NCI-H187 treated with DMSO at 0.1 percent for 48 hours (cell line): ENCODE data around the gene MYLK4.

Experiments used
- DNase-seq: peaks from one replicate; lab custom pipeline; 2025; lab: John Stamatoyannopoulos, UW

Gene MYLK4

DNA sequence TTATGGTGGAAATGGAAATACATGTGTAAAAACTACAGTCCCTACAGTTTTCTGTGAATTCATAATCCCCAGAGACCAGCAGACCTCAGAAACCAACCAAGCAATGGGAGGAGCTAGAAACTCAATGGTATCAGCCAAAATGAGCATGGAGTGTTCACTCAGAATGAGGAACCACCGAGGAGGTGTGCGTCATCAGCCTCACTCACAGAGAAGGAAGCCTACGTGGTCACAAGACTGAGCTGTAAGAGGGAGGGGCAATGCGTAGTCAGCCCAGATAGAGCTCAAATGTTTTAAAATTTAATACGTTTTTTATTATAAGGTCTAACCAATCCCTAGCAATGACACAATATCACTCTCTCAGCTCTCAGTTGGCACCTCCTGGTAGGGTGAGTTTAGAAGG is 17.4 kb downstream of the MYLK4 start:
- no peak for DNase-seq

GRCh38 chr6:2732503-2733089 is 18.1 kb downstream of the MYLK4 start:
- no peak for DNase-seq

DNA sequence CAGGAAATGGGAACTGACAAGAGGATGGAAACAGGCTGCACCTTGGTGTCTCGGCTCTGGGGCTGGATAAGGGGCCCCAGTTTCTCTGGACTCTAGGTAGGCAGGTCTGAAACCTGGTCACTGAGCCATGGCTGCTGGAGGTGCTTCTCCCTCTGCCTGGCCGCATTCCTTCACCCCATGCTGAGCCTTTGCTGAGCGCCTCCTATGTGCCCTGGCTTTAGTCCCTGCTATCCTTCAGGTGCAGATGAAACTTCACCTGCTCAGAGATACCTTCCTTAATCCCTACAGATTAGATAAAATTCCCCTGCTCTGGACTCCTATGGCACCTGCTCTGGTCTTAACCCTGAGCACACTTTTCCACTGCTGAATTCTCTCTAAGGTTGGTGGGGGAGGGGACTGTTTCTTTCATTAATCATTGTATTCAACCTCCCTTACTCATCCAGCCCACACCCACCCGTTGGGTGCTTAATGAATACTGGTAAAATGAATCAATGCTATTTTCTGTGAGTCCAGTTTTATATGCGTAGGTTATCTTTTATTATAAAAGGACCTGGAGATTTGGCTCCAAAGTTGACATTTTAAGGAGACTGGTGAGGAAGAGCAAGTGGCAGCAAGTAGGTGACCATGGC is 19.3 kb downstream of the MYLK4 start:
- DNase-seq = no peak

DNA sequence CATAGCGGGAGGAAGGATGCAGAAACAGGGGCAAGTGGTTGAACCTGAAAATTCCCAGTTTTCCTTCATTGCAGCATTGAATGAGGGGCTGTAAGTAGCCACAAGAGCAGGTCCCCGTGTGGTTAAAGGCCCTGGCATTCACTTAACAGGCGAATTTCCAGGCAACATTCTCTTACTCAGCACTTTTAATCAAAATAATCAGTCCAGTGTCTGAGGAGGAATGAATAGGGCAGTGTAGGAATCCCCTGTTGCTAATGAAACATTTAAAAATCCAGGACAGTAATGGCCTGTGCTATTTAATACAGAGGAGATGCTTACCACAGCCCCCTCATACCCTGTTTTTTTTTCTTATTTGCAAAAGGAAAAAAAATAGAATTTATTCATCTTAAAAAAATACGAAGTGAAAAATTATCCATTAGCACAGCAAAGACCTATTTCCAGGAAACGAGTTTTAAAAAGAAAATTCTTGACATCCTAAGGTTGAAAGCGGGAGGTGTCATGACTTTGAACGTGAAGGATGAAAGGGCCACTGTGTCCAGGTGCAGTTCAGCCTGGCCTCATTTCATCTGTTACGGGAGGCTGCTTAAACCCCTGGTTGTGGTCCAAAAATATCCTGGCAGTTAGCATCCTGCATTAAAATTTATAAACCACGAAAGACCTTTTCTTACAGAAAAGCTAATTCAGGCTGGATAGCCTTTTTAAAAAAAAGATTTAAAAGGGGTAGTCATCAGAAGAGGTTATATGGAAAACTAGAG is 20.2 kb downstream of the MYLK4 start:
- DNase-seq = no peak

GRCh38 chr6:2729921-2730320 is 20.8 kb downstream of the MYLK4 start:
- DNase-seq = no peak

DNA sequence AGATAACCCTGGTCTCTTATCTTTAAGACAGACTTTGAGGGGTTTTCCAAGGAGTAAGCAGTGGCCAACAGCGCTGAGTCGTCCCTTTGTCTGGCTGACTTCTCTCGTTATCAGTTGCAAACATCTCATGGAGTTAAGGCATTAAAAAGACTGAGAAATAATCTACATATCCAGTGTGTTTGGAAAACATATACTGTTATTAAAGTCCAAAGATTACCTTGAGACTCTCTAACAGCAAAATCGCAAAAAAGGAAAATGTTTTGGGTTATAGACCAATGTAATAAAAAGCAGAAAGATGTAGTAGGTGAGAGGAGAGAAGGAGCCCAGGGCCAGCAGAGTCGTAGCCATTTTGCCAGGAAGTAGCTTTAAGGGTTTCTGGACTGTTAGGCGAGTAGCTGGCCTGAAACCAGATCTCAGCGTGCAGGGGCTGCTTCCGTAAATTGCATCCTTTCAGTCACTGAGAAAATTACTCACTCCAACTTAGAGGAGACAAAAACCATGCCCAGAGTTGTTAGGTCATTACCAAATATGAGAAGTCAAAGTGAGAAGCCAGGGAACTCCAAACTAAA is 24.6 kb downstream of the MYLK4 start:
- DNase-seq = no peak

DNA sequence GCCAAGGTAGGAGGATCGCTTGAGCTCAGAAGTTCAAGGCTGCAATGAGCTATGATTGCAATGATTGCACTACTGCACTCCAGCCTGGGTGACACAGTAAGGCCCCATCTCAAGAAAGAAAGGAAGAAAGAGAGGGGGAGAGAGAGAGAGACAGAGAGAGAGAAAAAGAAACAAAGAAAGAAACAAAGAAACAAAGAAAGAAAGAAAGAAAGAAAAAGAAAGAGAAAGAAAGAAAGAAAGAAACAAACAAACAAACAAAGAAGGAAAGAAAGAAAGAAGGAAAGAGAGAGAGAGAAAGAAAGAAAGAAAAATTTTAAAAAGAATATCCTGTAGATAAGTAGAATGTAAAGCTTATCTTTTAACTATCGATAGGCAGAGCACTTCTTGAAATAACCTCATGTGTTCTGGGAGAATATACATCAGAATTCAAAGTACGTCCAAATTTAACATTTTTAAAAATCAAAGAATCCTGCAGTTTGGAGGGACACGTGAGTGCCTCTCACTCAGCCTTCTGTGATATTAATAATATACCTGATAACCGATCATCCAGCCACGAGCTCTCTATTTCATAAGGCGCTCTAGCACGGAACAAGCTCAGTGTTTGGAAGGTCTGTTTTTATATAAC is 25.2 kb downstream of the MYLK4 start:
- no peak for DNase-seq

GRCh38 chr6:2721219-2721618 is 29.5 kb downstream of the MYLK4 start:
- no peak for DNase-seq

- no peak for DNase-seq
These were observed 31.6 kb downstream of the MYLK4 start for GRCh38 chr6:2719093-2719455.

GRCh38 chr6:2718334-2719092 is 32.2 kb downstream of the MYLK4 start:
- no peak for DNase-seq

GRCh38 chr6:2716936-2717700 is 33.6 kb downstream of the MYLK4 start:
- no peak for DNase-seq

DNA sequence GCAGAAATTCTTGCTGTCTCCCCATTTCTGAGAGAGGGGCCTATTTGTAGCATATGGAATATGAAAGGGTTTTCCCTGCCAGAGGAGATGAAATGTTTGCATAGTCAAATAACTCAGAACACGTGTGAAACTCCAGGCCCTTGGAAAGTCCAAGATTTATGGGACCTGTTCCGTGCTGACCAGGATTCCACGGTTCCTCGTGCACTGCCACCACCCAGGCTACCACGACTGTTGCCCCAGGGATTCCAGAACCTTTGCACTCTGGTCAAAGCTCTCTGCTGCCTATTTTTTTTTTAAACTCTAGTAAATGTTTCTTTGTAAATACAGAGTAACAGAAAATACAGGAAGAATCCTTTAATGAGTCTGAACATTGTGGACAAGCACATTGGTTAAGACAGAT is 35.0 kb downstream of the MYLK4 start:
- DNase-seq = no peak

DNA sequence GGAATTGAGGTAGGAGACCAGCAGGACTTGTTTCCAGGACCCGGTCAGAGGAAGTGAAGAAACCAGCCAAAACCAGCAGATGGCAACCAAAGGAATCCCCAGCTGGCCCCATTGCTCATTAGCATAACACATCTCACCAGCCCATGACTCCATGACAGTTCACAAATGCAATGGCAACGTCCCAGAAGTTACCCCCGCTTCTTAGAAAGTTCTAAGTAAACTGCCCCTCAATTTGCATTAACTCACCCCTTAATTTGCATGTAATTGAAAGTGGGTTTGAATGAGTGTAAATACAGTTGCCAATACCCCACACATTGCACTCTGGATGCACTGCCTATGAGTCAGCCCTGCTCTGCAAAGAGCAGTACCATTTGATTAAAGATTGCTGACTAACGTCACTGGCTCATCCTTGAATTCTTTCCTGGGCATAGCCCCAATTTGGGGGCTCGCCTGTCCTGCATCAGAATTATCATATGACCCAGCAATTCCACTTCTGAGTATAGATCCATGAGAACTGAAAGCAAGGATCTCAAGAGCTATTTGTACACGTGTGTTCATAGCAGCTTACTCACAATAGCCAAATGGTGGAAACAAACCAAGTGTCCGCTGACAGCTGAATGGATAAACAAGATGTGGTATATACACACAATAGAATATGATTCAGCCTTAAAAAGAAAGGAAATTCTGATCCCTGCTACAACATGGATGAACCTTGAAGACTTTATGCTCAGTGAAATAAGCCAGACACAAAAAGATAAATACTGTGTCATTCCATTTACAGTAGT is 36.4 kb downstream of the MYLK4 start:
- DNase-seq = no peak

DNA sequence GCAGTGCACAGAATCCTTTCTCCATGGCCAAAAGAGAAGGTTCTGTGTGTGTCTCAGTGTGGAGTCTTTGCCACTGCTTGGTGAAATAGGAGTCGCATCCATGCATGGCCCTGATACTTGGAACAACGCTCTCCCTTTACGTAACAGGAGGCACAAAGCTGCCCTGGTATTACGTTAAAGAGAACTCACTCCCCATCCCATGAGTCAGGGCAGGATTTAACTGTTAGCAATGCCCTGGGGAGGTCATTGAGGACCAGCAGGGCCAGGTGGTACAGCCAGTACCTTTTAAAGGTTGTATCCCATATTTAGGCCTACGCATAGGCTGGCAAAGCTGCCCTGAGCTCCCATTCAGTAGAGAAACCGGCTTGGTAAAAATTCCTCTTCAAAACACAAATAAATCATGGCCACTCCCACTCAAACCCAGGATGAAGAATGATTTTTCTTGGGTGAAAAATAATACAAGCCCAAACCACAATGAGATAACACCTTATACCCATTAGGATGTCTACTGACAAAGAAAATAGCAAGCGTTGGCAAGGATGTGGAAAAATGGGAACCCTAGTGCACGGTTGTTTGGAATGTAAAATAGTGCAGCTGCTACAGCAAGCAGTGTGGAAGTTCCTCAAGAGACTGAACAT is 37.1 kb downstream of the MYLK4 start:
- no peak for DNase-seq

- no peak for DNase-seq
These were observed 38.6 kb downstream of the MYLK4 start for GRCh38 chr6:2712102-2712501.

- DNase-seq = no peak
These were observed 40.3 kb downstream of the MYLK4 start for GRCh38 chr6:2710412-2710811.

DNA sequence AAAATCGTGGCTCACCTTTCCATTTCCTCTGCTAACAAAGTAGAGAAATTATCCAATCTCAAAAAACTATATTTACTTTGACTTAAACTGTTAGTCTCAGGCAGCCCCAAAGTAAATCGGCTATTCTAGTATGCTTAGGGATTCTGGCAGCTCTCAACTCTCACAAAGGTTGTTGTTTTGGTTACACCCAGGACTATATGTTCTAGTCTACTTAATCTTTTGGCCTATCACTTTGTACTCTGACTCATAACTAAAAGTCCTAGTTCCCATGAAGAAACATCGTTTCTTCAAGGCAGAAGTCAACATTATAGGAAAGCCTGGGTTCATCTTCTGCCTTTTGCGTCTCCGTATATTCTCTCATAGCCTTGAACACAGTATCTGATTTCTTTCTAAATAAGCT is 42.3 kb downstream of the MYLK4 start:
- DNase-seq = no peak

- DNase-seq = no peak
These were observed 44.2 kb downstream of the MYLK4 start for GRCh38 chr6:2706558-2706957.

GRCh38 chr6:2705256-2705655 is 45.5 kb downstream of the MYLK4 start:
- no peak for DNase-seq

DNA sequence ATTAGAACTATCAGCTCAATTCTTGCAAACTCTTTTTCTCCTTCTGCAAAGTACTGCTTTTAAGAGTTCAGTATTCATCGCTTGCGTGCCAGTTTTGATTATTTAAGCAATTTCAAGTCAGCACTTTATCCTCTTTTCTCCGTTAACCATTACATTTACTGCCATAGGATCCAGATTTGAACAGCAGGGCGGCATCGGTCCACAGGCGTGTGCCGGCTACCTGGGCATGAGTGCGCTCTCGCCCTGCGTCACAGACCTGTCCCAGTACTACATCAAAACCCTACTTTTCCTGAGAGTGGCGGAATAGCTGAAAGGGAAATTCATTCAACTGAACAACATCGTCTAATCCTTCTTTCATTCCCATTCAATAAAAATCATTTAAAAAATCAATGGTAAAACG is 53.4 kb downstream of the MYLK4 start:
- no peak for DNase-seq
